Activated effector memory CD4-positive, alpha-beta T cell treated with Interleukin-2 at 50 U/mL for 16 hours (primary cell): ENCODE data around the gene TRAPPC6A.
A peak's percentile ranks its signal among the peaks of the same experiment; 100 is the strongest.

Experiments used
- DNase-seq: peaks from one replicate; pipeline ENCODE4 v3.0.0-alpha.2; 2020

TRAPPC6A gene

GRCh38 chr19:45161738-45162607, 16.1 kb downstream of the TRAPPC6A start:
- DNase-seq, result no peak

- no peak for DNase-seq
These were observed 16.9 kb downstream of the TRAPPC6A start, which contains the start of gene NKPD1 for GRCh38 chr19:45160870-45161737. NKPD1 (minus strand) TSS chr19:45160982; CDS start chr19:45160150, 832 bp downstream.

- no peak for DNase-seq
These were observed 18.1 kb downstream of the TRAPPC6A start for GRCh38 chr19:45159971-45160324.

DNA sequence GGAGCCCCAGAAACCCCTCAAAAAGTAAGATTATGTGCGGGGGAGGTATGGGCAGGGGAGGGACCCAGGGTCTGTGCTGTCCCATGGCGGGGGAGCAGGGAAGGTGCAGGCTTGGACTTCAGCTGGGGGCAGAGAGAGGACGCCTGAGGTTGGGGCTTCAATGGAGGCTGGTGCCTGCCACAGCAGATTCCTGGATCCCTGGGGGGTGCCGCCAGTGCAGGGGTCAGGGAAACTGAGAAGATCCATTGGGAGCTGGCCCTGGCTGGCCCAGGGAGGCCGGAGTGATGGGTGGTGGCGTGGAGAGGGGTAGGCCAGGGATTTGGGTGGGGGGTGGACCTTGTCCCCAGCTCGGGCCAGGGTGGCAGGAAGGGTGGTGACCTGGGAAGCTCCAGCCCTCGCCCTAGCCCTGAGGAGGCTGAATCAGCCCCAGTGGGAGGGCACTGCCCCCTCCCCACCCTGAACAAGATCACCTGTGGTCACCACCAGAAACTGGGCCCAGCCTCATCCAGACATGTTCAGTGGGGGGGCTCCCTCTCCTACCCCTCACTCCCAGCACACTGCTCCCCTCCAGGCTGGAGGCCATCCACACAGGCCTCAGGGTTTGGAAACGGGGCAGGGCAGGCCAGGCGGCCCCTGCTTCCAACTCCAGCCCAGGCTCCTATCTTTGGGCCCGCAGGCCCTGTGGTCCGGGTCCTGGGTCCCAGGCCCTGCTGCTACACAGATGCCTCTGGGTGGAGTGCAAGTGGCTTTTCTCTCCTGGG, 18.6 kb downstream of the TRAPPC6A start:
- DNase-seq, result no peak

DNA sequence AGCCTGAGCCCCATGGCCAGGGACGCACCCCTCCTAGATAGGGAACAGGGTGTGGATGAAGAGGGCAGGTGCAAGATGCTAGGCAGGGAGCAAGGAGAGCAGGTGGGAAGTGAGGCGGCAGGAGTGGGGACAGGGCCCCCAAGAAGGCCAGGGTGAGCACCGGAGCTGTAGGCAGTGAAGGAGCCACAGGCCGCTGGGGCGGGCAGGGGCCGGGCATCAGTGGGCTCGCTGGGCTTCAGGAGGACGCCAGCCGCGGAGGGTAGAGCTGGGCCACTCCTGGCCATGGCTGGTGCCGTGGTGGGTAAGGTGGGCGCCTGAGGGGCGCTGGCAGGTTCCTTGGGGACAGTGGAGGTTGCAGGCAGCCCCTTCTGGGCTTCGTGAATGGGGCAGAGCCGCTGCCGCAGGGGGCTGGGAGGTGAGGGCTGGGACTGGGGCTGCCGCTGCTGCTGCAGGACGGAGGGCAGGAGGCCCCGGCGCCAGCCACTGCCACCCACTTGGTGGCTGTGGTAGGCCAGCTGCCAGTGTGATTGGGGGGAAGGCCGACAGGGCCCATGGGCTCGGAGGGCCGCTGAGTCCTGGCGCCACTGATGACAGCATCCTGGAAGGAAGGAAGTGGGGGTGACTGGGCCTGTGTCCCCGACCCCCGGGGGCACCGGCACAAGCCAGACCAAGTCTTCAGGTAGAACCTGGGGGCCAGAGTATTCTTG, 19.4 kb downstream of the TRAPPC6A start:
- DNase-seq, result no peak

- DNase-seq, result no peak
These were observed 21.3 kb downstream of the TRAPPC6A start for GRCh38 chr19:45156751-45157150.

DNA sequence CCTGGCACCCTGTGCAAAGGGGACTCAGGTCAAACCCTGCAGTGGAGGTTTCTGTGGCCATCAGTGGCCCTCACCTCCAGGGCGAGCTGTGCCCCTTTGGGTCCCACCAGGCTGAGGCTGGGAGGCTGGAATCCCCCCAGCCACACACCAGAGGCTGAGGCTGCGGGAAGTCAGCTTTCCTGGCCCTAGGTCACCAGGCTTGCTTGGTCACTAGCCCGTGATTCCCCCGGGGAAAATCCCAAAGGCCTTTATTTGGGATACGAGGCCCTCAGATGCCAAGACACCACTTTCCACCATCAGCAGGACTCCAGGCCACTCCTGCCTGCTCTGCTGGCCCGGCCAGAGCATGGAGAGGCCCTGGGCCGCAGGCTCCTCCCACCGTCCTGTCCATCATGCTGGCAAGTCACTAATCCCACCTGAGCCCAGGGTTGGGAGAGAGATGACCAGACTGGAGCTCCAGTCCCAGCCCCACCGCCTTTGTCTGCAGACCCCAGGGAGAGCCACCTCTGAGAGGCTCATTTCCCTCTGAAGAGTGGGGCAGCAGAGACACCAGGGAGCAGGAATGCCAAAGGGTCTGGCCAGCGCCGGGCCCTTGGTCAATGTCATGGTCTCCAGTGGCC, 21.9 kb downstream of the TRAPPC6A start:
- DNase-seq, result no peak

DNA sequence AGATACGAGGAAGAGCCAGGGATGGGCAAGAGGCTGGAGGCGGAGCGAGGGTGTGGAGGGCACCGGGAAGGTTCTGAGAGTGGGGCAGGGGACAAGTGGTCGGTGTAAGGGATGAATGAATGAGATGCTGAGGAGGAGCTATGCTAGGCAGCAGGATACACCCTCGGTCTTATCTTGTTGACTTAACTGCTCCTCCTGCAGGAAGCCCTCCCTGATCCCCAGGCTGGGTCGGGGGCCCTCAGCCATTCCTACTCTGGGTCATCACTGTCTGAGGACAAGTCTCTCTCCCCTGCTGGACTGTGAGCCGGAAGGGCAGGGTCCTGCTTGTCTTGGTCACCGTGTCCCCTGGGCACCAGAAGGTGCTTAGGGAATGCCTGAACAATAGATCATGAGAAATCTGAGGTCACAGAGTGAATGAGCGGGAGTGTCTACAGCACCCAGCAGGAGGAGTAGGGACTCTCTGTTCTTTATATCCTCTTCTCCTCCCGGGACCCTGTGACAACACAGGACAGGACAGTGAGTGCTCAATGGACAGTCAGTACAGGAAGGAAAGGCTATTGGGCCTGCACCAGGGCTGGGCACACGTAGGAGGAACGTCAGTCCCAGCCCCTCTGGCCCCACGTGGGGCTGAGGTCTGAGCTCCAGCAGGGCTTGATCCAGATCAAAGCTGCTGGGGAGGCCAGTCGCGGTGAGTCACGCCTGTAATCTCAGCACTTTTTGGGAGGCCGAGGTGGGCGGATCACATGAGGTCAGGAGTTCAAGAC, 23.8 kb downstream of the TRAPPC6A start:
- no peak for DNase-seq

- peak; percentile 14 for DNase-seq
These were observed 24.5 kb downstream of the TRAPPC6A start for GRCh38 chr19:45153339-45154063.

GRCh38 chr19:45152504-45153338, 25.3 kb downstream of the TRAPPC6A start:
- peak; percentile 45 for DNase-seq

DNA sequence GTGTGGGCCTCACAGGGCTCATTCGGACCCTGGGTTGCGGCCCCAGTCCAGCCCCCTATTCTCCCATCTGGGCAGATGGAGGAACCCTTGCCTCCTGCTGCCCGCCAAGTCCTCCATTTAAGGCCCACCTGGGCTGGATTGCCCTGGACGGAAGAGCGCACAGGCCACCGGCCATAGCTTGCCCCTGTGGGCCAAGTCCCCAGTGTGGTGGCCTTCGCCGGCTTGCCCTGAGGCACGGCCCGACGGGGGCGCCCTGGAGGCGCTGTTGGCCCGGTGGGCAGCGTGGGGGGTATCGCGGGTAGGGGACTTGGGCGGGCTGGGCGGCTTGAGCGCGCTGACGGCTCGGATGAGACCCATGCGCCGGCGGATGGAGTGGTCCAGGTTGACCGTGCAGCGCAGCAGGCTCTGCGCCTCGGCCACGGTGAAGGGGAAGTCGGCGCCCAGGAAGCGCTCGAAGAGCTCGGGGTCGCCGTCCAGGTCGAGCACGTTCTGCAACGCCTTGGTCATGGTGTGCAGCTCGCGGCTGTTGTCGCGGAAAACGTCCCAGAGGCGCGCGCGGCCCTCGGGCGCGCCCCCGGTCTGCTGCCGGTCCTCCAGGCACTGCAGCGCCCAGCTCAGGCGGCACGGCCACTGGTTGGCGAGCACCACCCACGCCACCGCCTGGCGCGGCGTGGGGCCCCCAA, 26.1 kb downstream of the TRAPPC6A start:
- no peak for DNase-seq

DNA sequence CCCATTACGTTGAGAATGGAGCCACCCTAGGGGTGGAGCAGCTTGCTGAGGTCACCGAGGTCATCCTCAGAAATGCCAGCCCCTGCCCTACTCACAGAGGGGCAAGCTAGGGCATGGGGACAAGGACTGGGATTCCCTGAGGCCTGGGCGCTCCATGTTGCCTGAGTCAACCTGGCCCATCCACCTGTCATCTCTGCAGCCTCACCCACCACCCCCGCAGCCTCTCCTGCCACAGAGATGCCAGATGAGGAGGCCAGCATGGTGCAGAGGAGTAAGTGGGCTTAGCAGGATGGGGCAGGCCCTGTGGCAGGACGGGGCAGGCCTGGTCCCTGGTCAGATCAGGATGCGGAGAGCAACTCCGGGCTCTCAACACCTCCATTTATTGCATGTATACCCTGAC, 26.7 kb downstream of the TRAPPC6A start:
- DNase-seq, result no peak

- no peak for DNase-seq
These were observed 27.2 kb downstream of the TRAPPC6A start for GRCh38 chr19:45150751-45151281.

GRCh38 chr19:45150180-45150579, 27.9 kb downstream of the TRAPPC6A start:
- DNase-seq, result no peak

DNA sequence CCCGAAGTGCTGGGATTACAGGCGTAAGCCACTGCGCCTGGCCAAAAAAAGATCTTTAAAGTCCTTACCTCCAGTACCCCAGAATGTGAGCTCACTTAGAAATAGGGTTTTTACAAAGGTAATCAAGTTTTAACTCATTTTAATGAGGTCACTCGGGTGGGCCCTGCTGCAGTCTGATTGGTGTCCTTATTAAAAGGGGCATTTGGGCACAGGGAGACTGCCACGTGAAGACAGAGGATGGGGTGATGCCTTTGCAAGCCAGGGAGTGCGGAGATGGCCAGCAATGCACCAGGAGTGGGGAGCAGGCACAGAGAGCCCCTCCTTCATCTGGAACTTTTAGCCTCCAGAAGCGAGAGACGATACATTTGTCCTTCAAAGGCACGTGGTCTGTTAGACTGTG, 28.9 kb downstream of the TRAPPC6A start:
- no peak for DNase-seq

DNA sequence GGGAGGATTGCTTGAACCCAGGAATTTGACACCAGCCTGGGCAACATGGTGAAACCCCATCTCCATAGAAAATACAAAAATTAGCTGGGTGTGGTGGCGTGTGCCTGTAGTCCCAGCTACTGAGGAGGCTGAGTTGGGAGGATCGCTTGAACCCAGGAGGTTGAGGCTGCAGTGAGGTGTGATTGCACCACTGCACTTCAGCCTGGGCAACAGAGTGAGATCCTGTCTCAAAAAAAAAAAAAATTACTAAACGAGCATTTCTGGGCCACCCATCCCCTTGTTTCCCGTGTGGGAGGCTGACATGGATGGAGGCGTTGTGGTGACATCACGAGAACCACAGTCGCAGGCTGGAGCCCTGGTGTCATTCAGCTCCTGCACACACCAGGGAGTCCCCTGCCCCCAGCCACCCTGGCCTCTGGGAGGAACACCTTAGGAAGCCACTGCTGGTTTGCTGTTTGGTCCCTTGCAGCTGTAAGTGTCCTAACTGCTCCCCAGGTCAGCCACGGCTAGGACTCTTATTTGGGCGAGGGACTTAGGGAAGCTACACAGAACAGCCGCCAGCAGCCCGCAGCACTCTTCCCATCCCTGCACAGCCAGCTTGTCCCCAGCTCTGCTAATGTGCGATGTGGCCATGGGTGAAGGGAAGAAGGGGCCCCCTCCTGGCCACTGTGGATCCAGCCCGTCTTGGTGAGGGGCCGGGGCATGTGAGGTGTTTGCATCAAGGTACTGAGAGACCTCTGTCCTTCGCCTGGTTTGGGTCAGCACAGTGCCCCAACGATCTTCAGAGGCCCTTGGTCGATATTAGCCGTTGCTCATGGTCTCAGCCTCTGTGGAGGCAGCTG, 30.0 kb downstream of the TRAPPC6A start:
- no peak for DNase-seq

DNA sequence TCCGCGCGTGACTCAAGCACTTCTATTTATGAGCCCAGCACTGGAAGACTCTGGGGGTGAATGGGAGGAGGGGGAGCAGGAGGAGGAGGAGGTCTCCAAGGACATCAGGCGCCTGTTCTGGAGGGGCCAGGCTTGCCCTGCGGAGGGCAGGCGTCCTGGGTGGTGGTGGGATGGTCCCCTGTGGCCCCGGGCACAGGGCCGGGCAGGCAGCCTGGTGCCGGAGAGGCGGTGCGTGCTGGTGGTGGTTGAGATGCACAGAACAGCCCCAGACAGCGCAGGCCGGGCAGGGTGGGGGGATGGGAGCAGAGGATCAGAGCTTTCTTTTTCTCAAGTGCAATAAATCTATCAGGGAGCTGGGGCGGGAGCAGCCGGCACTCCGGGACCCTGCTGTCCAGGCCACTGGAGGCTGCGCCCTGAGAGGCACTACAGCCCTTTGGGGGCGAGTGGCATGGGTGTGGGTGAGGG, 31.3 kb downstream of the TRAPPC6A start:
- DNase-seq, result no peak

GRCh38 chr19:45146251-45146650, 31.8 kb downstream of the TRAPPC6A start:
- no peak for DNase-seq
